ENCODE results near the gene ZNF106. TPM values are rescaled to one million over a fixed set of nuclear protein-coding genes. Genes with fewer than 3 reads are reported as not detected.

Gene ZNF106
- total and polyA plus RNA-seq, 2 of the 4 experiments (the other 2 are of a cell fraction) = 19.2 to 87.5 TPM

- peaks cover 14% of the 10 kb centered on the region for H3K9me1 ChIP-seq (ENCODE audit: insufficient read depth, low read length)
- DNase-seq (no peak), ATAC-seq (ENCODE audit: low read depth) (no peak)
- H3K23ac ChIP-seq (ENCODE audit: low read depth, low read length) = no peak overlapping the region
- no peaks in the 10 kb centered on the region for H3K27me3 ChIP-seq (ENCODE audit: control insufficient read depth, insufficient read depth, low read length)
- H3K14ac ChIP-seq (replicated peaks; ENCODE audit: low read depth, low read length) = no peak overlapping the region
- peaks cover 15% of the 10 kb centered on the region for H3K4me1 ChIP-seq (ENCODE audit: control insufficient read depth, insufficient read depth, low read length)
- H2AK9ac ChIP-seq (replicated peaks; ENCODE audit: low read depth, low read length, poor library complexity) = no peak overlapping the region
- intact Hi-C loops (cut with micrococcal nuclease) (no loop called here), in situ Hi-C loops (cut with MboI; ENCODE audit: low sequenced_read_pairs) (no loop called here), dilution Hi-C loops (cut with HindIII; ENCODE audit: low sequenced_read_pairs, unreplicated experiment) (no loop called here)
- no peak overlapping the region for H2BK5ac ChIP-seq (ENCODE audit: low read depth, low read length, poor library complexity, severe bottlenecking)
- no peak for TF ChIP-seq CTCF (conservative IDR thresholded peaks at IDR 0.05; ENCODE audit: low read depth, low read length)
- TF ChIP-seq RAD21 (IDR thresholded peaks at IDR 0.05; ENCODE audit: low read length) = no peak
- no peak for TF ChIP-seq POLR2A (IDR thresholded peaks at IDR 0.05; ENCODE audit: low read depth, low read length)
- no peak for TF ChIP-seq SMC3 (IDR thresholded peaks at IDR 0.05; ENCODE audit: low read depth, low read length)
- ChIA-PET CTCF (no interaction called here), POLR2A (ENCODE audit: unreplicated experiment) (no interaction called here)
- BruUV-seq (replicated peaks) = no TSS peak
- H4K8ac ChIP-seq (ENCODE audit: low read depth in 2 of 2, low read length in 2 of 2) = no peak overlapping the region
- H3K9ac ChIP-seq (ENCODE audit: low read depth, low read length) = no peak overlapping the region
- WGBS, 2 experiments (ENCODE audit: extremely low coverage in 2 of 2, insufficient read length in 1 of 2) = no CpG with 5 or more reads among the region's 1 CpG
- H4K91ac ChIP-seq (ENCODE audit: insufficient read depth, low read depth, low read length) = no peak overlapping the region
- H3K18ac ChIP-seq (ENCODE audit: low read depth, low read length) = no peak overlapping the region
- H3K36me3 ChIP-seq (ENCODE audit: control insufficient read depth, insufficient read depth, low read length) = peaks cover 2% of the 10 kb centered on the region; the same call in 1 of the 2 replicates
- no peak overlapping the region for H3K4me3 ChIP-seq (ENCODE audit: insufficient read depth, low read depth, low read length)
- no peak overlapping the region for H4K5ac ChIP-seq (ENCODE audit: low read depth, low read length)
- no peaks in the 10 kb centered on the region for H3K9me3 ChIP-seq (ENCODE audit: control insufficient read depth, insufficient read depth, low read length)
- H3K79me1 ChIP-seq (ENCODE audit: low read depth in 1 of 2, low read length in 2 of 2) = peaks cover 43 to 83% of the 10 kb centered on the region in 2 experiments
- H2AFZ ChIP-seq (replicated peaks; ENCODE audit: low read length, poor library complexity) = no peak overlapping the region
- peaks cover 21% of the 10 kb centered on the region; the same call in 1 of the 2 replicates for H4K20me1 ChIP-seq (ENCODE audit: insufficient read depth, low read length)
- H2BK20ac ChIP-seq (ENCODE audit: low read depth, low read length) = no peak overlapping the region
- H2AK5ac ChIP-seq (ENCODE audit: low read depth, low read length) = no peak overlapping the region
- H3K27ac ChIP-seq (ENCODE audit: insufficient read depth, low read length) = no peak overlapping the region
- H3K4me2 ChIP-seq (ENCODE audit: low read depth, low read length) = no peak overlapping the region
- no peak overlapping the region for H2BK15ac ChIP-seq (ENCODE audit: low read depth, low read length)
- H3K56ac ChIP-seq (ENCODE audit: extremely low read depth, insufficient read depth, low read length) = no peak overlapping the region
- H2BK120ac ChIP-seq (ENCODE audit: low read depth, low read length) = no peak overlapping the region
- no peak overlapping the region for H3K4ac ChIP-seq (ENCODE audit: low read depth, low read length)
Measured at GRCh38 chr15:42503825-42504224, 12.9 kb upstream of the ZNF106 start.
